ENCODE results near the gene SFMBT2. TPM values are rescaled to one million over a fixed set of nuclear protein-coding genes. Genes with fewer than 3 reads are reported as not detected.

Gene SFMBT2
- total RNA-seq, 2 experiments from 2014 or later: 7.9 to 8.3 TPM

DNA sequence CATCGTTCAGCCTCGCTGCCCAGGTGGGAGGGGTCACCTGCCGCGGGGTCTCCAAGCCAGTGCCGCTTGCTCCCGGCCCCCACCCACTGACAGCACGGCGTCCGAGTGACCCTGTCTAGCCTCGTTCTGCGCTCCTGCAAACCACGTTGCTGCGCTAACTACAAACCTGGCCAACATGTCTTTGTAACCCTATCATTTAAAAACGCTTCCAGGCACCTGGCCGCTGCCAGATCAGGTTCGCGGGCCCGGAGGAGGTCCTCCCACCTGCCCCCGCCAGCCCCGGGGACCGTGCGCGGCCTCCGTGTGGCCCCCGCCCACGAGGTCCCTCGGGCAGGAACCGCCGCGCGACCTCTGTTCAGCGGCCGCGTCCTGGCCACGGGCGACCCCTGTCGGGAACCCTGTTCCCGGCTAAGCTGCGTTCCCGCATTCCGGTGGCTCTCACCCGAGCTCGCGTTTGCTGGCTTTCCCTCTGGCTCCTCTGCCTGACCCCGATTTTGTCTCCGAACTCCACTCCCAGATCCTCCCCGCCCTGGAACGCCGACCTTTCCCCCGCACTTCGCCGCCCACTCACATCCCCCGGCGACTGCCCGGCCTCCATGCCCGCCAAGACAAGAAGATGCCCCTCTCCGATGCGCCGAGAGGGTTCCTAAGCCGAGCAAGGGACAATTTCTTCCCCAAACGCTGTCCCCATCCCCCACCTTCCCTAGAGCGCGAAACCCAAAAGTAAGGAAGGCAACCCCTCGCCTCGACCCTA is 2.4 kb downstream of the SFMBT2 start:
- Histone ChIP-seq H3K9me3 (ENCODE audit: low read length) (no peaks in the 10 kb centered on the region), H2AFZ (ENCODE audit: low read length) (no peak overlapping the region), H3K27ac (ENCODE audit: low read depth, low read length, poor library complexity, severe bottlenecking) (no peak overlapping the region), H3K4me2 (ENCODE audit: low read length) (peak overlapping the region; percentile 93), H3K4me1 (ENCODE audit: insufficient read depth, low read length, poor library complexity, severe bottlenecking) (peaks cover 16% of the 10 kb centered on the region), H3K36me3 (ENCODE audit: insufficient read depth, low read length) (no peaks in the 10 kb centered on the region), H4K20me1 (ENCODE audit: insufficient read depth, low read length) (no peaks in the 10 kb centered on the region), H3K4me3 (ENCODE audit: low read depth, low read length, poor library complexity, severe bottlenecking) (peak overlapping the region; percentile 95), H3K9me2 (ENCODE audit: insufficient read depth, low read length) (no peaks in the 10 kb centered on the region), H3K79me2 (ENCODE audit: insufficient read depth, low read depth, low read length) (peaks cover 18% of the 10 kb centered on the region; the same call in 1 of the 2 replicates)
- no TSS peak for BruUV-seq (replicated peaks)
- TF ChIP-seq EZH2phosphoT487 (IDR thresholded peaks at IDR 0.05; ENCODE audit: borderline replicate concordance, low read depth, low read length): no peak
- TF ChIP-seq, protein P1, sequence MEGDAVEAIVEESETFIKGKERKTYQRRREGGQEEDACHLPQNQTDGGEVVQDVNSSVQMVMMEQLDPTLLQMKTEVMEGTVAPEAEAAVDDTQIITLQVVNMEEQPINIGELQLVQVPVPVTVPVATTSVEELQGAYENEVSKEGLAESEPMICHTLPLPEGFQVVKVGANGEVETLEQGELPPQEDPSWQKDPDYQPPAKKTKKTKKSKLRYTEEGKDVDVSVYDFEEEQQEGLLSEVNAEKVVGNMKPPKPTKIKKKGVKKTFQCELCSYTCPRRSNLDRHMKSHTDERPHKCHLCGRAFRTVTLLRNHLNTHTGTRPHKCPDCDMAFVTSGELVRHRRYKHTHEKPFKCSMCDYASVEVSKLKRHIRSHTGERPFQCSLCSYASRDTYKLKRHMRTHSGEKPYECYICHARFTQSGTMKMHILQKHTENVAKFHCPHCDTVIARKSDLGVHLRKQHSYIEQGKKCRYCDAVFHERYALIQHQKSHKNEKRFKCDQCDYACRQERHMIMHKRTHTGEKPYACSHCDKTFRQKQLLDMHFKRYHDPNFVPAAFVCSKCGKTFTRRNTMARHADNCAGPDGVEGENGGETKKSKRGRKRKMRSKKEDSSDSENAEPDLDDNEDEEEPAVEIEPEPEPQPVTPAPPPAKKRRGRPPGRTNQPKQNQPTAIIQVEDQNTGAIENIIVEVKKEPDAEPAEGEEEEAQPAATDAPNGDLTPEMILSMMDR (conservative IDR thresholded peaks at IDR 0.05; ENCODE audit: low read length): 0 out of 2 replicates have a peak, but pooled peaks have one; percentile 50
- DNase-seq (ENCODE audit: low spot score): peak; percentile 42
- ChIA-PET POLR2A (interaction anchor here (0.6 kb wide), 1 partner anchor 1117 kb away, joined by 8 read pairs; no protein-coding TSS in a partner anchor), CTCF (ENCODE audit: unreplicated experiment) (interaction anchor here (1.0 kb wide), 1 partner anchor 490 kb away, joined by 3 read pairs; no protein-coding TSS in a partner anchor)
- intact Hi-C loops (cut with micrococcal nuclease; ENCODE audit: unreplicated experiment): loop anchor here (2.0 kb wide), 2 partner anchors 148 to 288 kb away; no protein-coding TSS in a partner anchor

DNA sequence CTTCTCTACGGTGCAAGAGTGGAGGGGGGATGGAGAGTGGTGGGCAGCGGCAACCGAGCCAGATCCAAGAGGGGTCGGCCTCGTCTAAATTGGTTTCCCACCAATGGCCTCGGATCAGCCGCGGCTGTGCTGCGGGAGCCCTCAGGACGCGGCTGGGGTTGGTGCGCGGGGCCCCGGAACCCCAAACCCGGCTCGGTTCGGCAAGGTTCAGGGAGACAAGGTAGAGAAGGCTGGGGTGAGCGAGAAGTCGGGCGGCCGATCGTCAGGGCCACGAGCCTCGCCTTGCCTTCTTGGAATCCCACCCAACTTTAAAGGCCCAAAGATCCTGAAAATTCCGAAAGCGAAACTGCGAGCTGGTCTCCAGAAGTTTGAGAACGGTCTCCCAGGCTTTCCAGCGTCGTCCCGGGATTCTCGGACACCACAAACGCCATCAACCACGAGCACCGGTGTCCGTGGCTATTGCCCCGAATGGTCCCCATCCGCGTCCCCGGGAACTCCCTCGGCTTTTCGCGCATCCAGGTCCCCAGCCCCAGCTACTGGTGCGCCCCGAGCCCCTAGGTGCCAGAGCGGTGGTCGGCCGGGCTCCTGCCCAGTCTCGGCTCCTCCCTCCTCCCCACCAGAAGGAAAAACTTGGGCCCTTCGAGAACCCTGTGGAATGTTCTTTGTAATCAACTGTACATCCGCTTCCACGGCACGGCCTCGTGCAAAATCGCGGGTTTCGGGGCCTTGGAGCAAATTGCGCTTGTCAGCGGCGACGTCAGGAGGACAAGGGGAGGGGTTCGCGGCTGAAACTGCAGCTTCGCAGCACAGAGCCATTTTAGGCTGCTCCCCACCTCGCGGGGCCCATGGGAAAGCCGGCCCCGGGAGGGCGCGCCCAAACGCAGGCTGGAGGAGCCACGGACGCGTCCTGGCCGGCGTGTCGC is 3.2 kb downstream of the SFMBT2 start:
- Histone ChIP-seq H4K20me1 (ENCODE audit: insufficient read depth, low read length) (no peaks in the 10 kb centered on the region), H3K4me3 (ENCODE audit: low read depth, low read length, poor library complexity, severe bottlenecking) (no peak overlapping the region), H3K27ac (ENCODE audit: low read depth, low read length, poor library complexity, severe bottlenecking) (no peak overlapping the region), H3K79me2 (ENCODE audit: insufficient read depth, low read depth, low read length) (peaks cover 21% of the 10 kb centered on the region; the same call in 1 of the 2 replicates), H3K4me1 (ENCODE audit: insufficient read depth, low read length, poor library complexity, severe bottlenecking) (peaks cover 16% of the 10 kb centered on the region), H2AFZ (ENCODE audit: low read length) (no peak overlapping the region), H3K36me3 (ENCODE audit: insufficient read depth, low read length) (no peaks in the 10 kb centered on the region), H3K9me3 (ENCODE audit: low read length) (no peaks in the 10 kb centered on the region), H3K4me2 (ENCODE audit: low read length) (peak overlapping the region; percentile 93), H3K9me2 (ENCODE audit: insufficient read depth, low read length) (no peaks in the 10 kb centered on the region)
- no peak for TF ChIP-seq EZH2phosphoT487 (IDR thresholded peaks at IDR 0.05; ENCODE audit: borderline replicate concordance, low read depth, low read length)
- TF ChIP-seq, protein P1 (conservative IDR thresholded peaks at IDR 0.05; ENCODE audit: low read length): no peak
- ChIA-PET CTCF (ENCODE audit: unreplicated experiment) (interaction anchor here (1.0 kb wide), 1 partner anchor 489 kb away, joined by 3 read pairs; no protein-coding TSS in a partner anchor), POLR2A (no interaction called here)
- no peak for DNase-seq (ENCODE audit: low spot score)
- BruUV-seq (replicated peaks): no TSS peak
- intact Hi-C loops (cut with micrococcal nuclease; ENCODE audit: unreplicated experiment): loop anchor here (2.0 kb wide), 2 partner anchors 147 to 287 kb away; no protein-coding TSS in a partner anchor

All from OCI-LY7 (cell line).